ENCODE data around the gene NBEA.
"Not testable (repeated sequence)": the region's sequence is repeated elsewhere in the genome, so short reads cannot be mapped to it uniquely, and the experiment has no call there.

NBEA gene

GRCh38 chr13:35599384-35599783 is 657.3 kb downstream of the NBEA start:
- DNase-seq, result no peak

- DNase-seq, result no peak
These were observed 658.1 kb downstream of the NBEA start for GRCh38 chr13:35600137-35600536.

- DNase-seq, result no peak
These were observed 661.7 kb downstream of the NBEA start for GRCh38 chr13:35603593-35604285.

GRCh38 chr13:35614666-35615065 is 672.6 kb downstream of the NBEA start:
- no peak for DNase-seq

GRCh38 chr13:35617420-35617819 is 675.4 kb downstream of the NBEA start:
- DNase-seq, result no peak

GRCh38 chr13:35618565-35619083 is 676.6 kb downstream of the NBEA start:
- DNase-seq, result no peak

GRCh38 chr13:35621989-35622388 is 679.9 kb downstream of the NBEA start:
- DNase-seq, result no peak

- no peak for DNase-seq
These were observed 687.0 kb downstream of the NBEA start for GRCh38 chr13:35629026-35629425.

- no peak for DNase-seq
These were observed 688.6 kb downstream of the NBEA start for GRCh38 chr13:35630551-35631275.

- DNase-seq, result no peak
These were observed 689.6 kb downstream of the NBEA start for GRCh38 chr13:35631666-35632065.

GRCh38 chr13:35643625-35644024 is 701.6 kb downstream of the NBEA start:
- no peak for DNase-seq

GRCh38 chr13:35646056-35646774 is 704.1 kb downstream of the NBEA start:
- no peak for DNase-seq

GRCh38 chr13:35648201-35648600 is 706.1 kb downstream of the NBEA start:
- no peak for DNase-seq

- DNase-seq, result no peak
These were observed 707.1 kb downstream of the NBEA start for GRCh38 chr13:35649162-35649561.

- no peak for DNase-seq
These were observed 717.7 kb downstream of the NBEA start for GRCh38 chr13:35659796-35660195.

GRCh38 chr13:35664747-35665146 is 722.7 kb downstream of the NBEA start:
- DNase-seq, result no peak

GRCh38 chr13:35669321-35669720 is 727.3 kb downstream of the NBEA start:
- no peak for DNase-seq

- DNase-seq, result no peak
These were observed 730.5 kb downstream of the NBEA start for GRCh38 chr13:35672611-35673010.

- DNase-seq, result no peak
These were observed 733.6 kb downstream of the NBEA start for GRCh38 chr13:35675651-35676050.

- not testable (repeated sequence) for DNase-seq
These were observed 735.8 kb downstream of the NBEA start for GRCh38 chr13:35677863-35678262.

- no peak for DNase-seq
These were observed 739.6 kb downstream of the NBEA start for GRCh38 chr13:35681685-35682084.

GRCh38 chr13:35684432-35684831 is 742.4 kb downstream of the NBEA start:
- no peak for DNase-seq

GRCh38 chr13:35687336-35687735 is 745.3 kb downstream of the NBEA start:
- DNase-seq, result no peak
